Testis (tissue), 5 donors: ENCODE data around the gene NTNG2. TPM values are rescaled to one million over a fixed set of nuclear protein-coding genes. Genes with fewer than 3 reads are reported as not detected.

Source experiments
- DNase-seq: peaks from one replicate; pipeline ENCODE4 v3.0.0-alpha.2; 2019
- H3K27ac ChIP-seq, 2 donors: fragments of 200-600 bp; sonication (generic); one replicate each; pipeline ENCODE4 v1.5.1; 2019
- H3K27me3 ChIP-seq: fragments of 200-600 bp; sonication (generic); one replicate; pipeline ENCODE4 v1.5.1; 2019
- H3K36me3 ChIP-seq: fragments of 200-600 bp; sonication (generic); one replicate; pipeline ENCODE4 v1.5.1; 2017; ENCODE audit warnings: low read depth; ENCODE audit errors: missing control alignments
- H3K4me1 ChIP-seq: fragments of 200-600 bp; sonication (generic); one replicate; pipeline ENCODE4 v1.5.1; 2019
- H3K4me3 ChIP-seq, 2 donors: fragments of 200-600 bp; sonication (generic); one replicate each; pipeline ENCODE4 v1.5.1; 2017 to 2019
- H3K9me3 ChIP-seq: fragments of 200-600 bp; sonication (generic); one replicate; pipeline ENCODE4 v1.5.1; 2017
- CTCF ChIP-seq, 3 experiments: fragments of 450-650 bp in 2 of 3; fragments of 200-600 bp in 1 of 3; sonication (generic) in 1 of 3; IDR thresholded peaks; one replicate each; pipeline ENCODE4 v1.5.1; 2016 to 2019; ENCODE audit warnings: antibody characterized with exemption in 3 of 3, mild to moderate bottlenecking in 2 of 3, moderate library complexity in 1 of 3
- POLR2A ChIP-seq: fragments of 450-650 bp; IDR thresholded peaks from one replicate; pipeline ENCODE4 v1.6.1; 2017; ENCODE audit warnings: antibody characterized with exemption, mild to moderate bottlenecking, moderate library complexity
- WGBS, 2 donors: methylation state at CpG; one replicate each; pipeline ENCODE4 v1.1.5; 2018; 5-methylcytosine and 5-hydroxymethylcytosine counted together
- intact Hi-C: fragments of 100-400 bp; cut with DNase I; formaldehyde crosslinking; loops from one replicate; pipeline ENCODE4 v1.15.1; 2023; ENCODE audit warnings: low total_unique reads
- long read RNA-seq, 2 donors: transcript quantifications; one replicate each; lab custom pipeline, GENCODE V29; 2026
- polyA plus RNA-seq: library from polyadenylated mRNA; stranded (reverse); fragments of 350-450 nt; fragmentation: Illumina TruSeq; extraction: RNeasy Lipid Tissue Mini Kit (QIAGEN cat#74804); gene quantifications from one replicate; pipeline ENCODE4 v1.2.3, GENCODE V29; 2014; ENCODE audit warnings: low read depth, low replicate concordance; ENCODE audit not compliant: insufficient read depth
- total RNA-seq, 2 donors: library from RNA; depleted of rRNA; stranded (reverse); fragments of >200 nt; gene quantifications; one replicate each; pipeline ENCODE4 v1.2.3, GENCODE V29; 2016

The NTNG2 gene
- total RNA-seq (10 to 100 TPM; 23.7 to 29.0 TPM), polyA plus RNA-seq (3.3 TPM)
- long read RNA-seq, donor 1, partial matches to known transcripts: 73 of 76 reads
- long read RNA-seq, donor 1, other reads (novel, unspliced or antisense): 0 of 76 reads
- long read RNA-seq, donor 2: 0 reads

GRCh38 chr9:132161743-132162184 is at the start of gene NTNG2:
TSS of gene NTNG2 (plus strand) at chr9:132162058. CDS start at chr9:132166832, 4,774 bp downstream.
- Histone ChIP-seq H3K9me3 (no peaks in the 10 kb centered on the region), H3K4me1 (peaks cover 21% of the 10 kb centered on the region), H3K36me3 (no peaks in the 10 kb centered on the region), H3K4me3 (peak within 1 kb of the TSS; percentile 49 to 66), H3K27me3 (no peaks in the 10 kb centered on the region), H3K27ac (no peak within 1 kb of the TSS)
- TF ChIP-seq CTCF (IDR thresholded peaks at IDR 0.05) (no peak), POLR2A (no peak)
- WGBS, 2 donors: 0% methylated on average over 2 to 43 of the region's 67 CpGs
- intact Hi-C loops: no loop called here
- no peak for DNase-seq

- H3K27me3 ChIP-seq: no peaks in the 10 kb centered on the region
- H3K4me1 ChIP-seq: no peaks in the 10 kb centered on the region
- WGBS, 2 donors: 12 to 22% methylated on average over 15 to 18 of the region's 18 CpGs
- no peak overlapping the region for H3K4me3 ChIP-seq
- no peaks in the 10 kb centered on the region for H3K36me3 ChIP-seq
- H3K9me3 ChIP-seq: no peaks in the 10 kb centered on the region
- intact Hi-C loops: no loop called here
- peak; percentile 76 for DNase-seq
- TF ChIP-seq POLR2A: no peak
- TF ChIP-seq CTCF (IDR thresholded peaks at IDR 0.05): no peak
- no peak overlapping the region for H3K27ac ChIP-seq
These were observed 47.7 kb upstream of the NTNG2 start for GRCh38 chr9:132114102-132114707.

GRCh38 chr9:132116583-132116982 is 45.3 kb upstream of the NTNG2 start:
- no peaks in the 10 kb centered on the region for H3K4me1 ChIP-seq
- no peak for DNase-seq
- TF ChIP-seq POLR2A (no peak), CTCF (IDR thresholded peaks at IDR 0.05) (no peak)
- H3K9me3 ChIP-seq: no peaks in the 10 kb centered on the region
- H3K36me3 ChIP-seq: no peaks in the 10 kb centered on the region
- H3K27me3 ChIP-seq: no peaks in the 10 kb centered on the region
- H3K4me3 ChIP-seq: no peak overlapping the region
- H3K27ac ChIP-seq: no peak overlapping the region
- intact Hi-C loops: no loop called here
- WGBS, 2 donors: 84 to 89% methylated on average over 3 of the region's 3 CpGs

GRCh38 chr9:132117694-132118093 is 44.2 kb upstream of the NTNG2 start:
- Histone ChIP-seq H3K36me3 (no peaks in the 10 kb centered on the region), H3K4me3 (no peak overlapping the region), H3K9me3 (no peaks in the 10 kb centered on the region), H3K27me3 (no peaks in the 10 kb centered on the region), H3K4me1 (no peaks in the 10 kb centered on the region), H3K27ac (no peak overlapping the region)
- TF ChIP-seq CTCF (IDR thresholded peaks at IDR 0.05) (no peak), POLR2A (no peak)
- WGBS, 2 donors: 86 to 91% methylated on average over 3 of the region's 3 CpGs
- intact Hi-C loops: no loop called here
- DNase-seq: no peak

GRCh38 chr9:132121021-132121420 is 40.8 kb upstream of the NTNG2 start:
- WGBS, 2 donors: 83 to 94% methylated on average over 2 of the region's 2 CpGs
- intact Hi-C loops: no loop called here

More at GRCh38 chr9:132121021-132121420, 40.8 kb upstream of the NTNG2 start:
- no peak for DNase-seq
- TF ChIP-seq POLR2A (no peak), CTCF (IDR thresholded peaks at IDR 0.05) (no peak)
- H3K27me3 ChIP-seq: no peaks in the 10 kb centered on the region
- no peaks in the 10 kb centered on the region for H3K4me1 ChIP-seq
- no peaks in the 10 kb centered on the region for H3K9me3 ChIP-seq
- no peak overlapping the region for H3K4me3 ChIP-seq
- H3K36me3 ChIP-seq: no peaks in the 10 kb centered on the region
- H3K27ac ChIP-seq: no peak overlapping the region
